ENCODE data around the gene TARM1. TPM values are rescaled to one million over a fixed set of nuclear protein-coding genes. Genes with fewer than 3 reads are reported as not detected.

TARM1 gene
- total RNA-seq, 5 donors from 2014 or later (not counting 1 experiment from before 2014, with no cell fraction given), result not detected

DNA sequence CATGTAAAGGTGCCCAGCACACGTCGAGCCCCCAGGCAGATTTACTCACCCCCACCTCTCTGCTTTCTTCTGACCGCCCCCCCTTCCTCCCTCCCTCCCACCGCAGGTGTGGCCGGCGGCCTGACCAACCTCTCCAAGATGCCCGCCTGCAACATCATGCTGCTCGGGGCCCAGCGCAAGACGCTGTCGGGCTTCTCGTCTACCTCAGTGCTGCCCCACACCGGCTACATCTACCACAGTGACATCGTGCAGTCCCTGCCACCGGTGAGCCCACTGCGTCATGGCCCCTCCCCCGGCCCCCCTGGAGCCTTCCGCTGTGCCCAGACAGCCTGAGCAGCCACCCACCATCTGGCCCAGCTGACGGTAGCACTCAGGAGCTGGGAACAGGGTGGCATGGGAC lies 43.2 kb upstream of the TARM1 start:
- Histone ChIP-seq H3K9me3 (no peaks in the 10 kb centered on the region), H3K4me3 (ENCODE audit: control insufficient read depth in 1 of 2, extremely low read depth in 1 of 2, low read length in 1 of 2) (no peak overlapping the region), H3K4me1 (ENCODE audit: control insufficient read depth in 1 of 2, extremely low read depth in 1 of 2, insufficient read depth in 2 of 2, low read length in 2 of 2) (no peaks in the 10 kb centered on the region), H3K36me3 (ENCODE audit: control insufficient read depth in 2 of 2, extremely low read depth in 1 of 2, insufficient read depth in 1 of 2, low read length in 1 of 2) (peaks cover 34 to 93% of the 10 kb centered on the region in 2 donors), H3K27ac (ENCODE audit: low read length) (no peak overlapping the region), H3K27me3 (replicated peaks in 1 of 2; ENCODE audit: control insufficient read depth in 2 of 2, extremely low read depth in 1 of 2, insufficient read depth in 2 of 2, low read length in 1 of 2) (no peaks in the 10 kb centered on the region)
- H3K4me1 Mint-ChIP-seq, result no peaks in the 10 kb centered on the region
- POLR2A ChIA-PET, result interaction anchor here in 1 of 2 donors (1.1 kb wide), 1 partner anchor 13 kb away, joined by 9 read pairs; the partner anchor contains the start of gene CNOT3
- no peaks in the 10 kb centered on the region for H3K9me3 Mint-ChIP-seq
- no peak overlapping the region for H3K4me3 Mint-ChIP-seq
- no peak overlapping the region for H3K27ac Mint-ChIP-seq
- CTCF ChIA-PET, result no interaction called here
- H3K36me3 Mint-ChIP-seq, result peaks cover 52% of the 10 kb centered on the region
- 98% methylated on average over 19 of the region's 19 CpGs for WGBS (ENCODE audit: insufficient coverage)
- no peak for DNase-seq
- no peaks in the 10 kb centered on the region for H3K27me3 Mint-ChIP-seq
- ATAC-seq (replicated peaks in 1 of 4), result no peak

DNA sequence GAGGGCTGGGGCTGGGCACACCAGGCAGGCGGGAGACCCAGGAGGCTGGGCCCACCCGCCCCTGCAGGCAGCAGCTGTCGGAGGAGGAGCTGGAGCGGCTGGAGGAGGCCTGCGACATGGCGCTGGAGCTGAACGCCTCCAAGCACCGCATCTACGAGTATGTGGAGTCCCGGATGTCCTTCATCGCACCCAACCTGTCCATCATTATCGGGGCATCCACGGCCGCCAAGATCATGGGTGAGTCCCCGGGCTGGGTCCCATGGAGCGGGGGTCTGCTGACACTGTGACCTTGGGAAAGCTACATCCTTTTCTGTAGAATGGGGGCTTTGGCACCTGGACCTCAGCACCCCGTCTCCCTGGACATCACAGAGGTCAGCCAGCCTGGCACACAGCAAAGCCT lies 42.5 kb upstream of the TARM1 start:
- Histone ChIP-seq H3K27me3 (replicated peaks in 1 of 2; ENCODE audit: control insufficient read depth in 2 of 2, extremely low read depth in 1 of 2, insufficient read depth in 2 of 2, low read length in 1 of 2) (no peaks in the 10 kb centered on the region), H3K27ac (ENCODE audit: low read length) (no peak overlapping the region), H3K36me3 (ENCODE audit: control insufficient read depth in 2 of 2, extremely low read depth in 1 of 2, insufficient read depth in 1 of 2, low read length in 1 of 2) (peaks cover 27 to 93% of the 10 kb centered on the region in 2 donors), H3K4me1 (ENCODE audit: control insufficient read depth in 1 of 2, extremely low read depth in 1 of 2, insufficient read depth in 2 of 2, low read length in 2 of 2) (no peaks in the 10 kb centered on the region), H3K9me3 (no peaks in the 10 kb centered on the region), H3K4me3 (ENCODE audit: control insufficient read depth in 1 of 2, extremely low read depth in 1 of 2, low read length in 1 of 2) (no peak overlapping the region)
- Mint-ChIP-seq H3K36me3 (peaks cover 51% of the 10 kb centered on the region), H3K27ac (no peak overlapping the region), H3K27me3 (no peaks in the 10 kb centered on the region), H3K9me3 (no peaks in the 10 kb centered on the region), H3K4me1 (no peaks in the 10 kb centered on the region), H3K4me3 (no peak overlapping the region)
- WGBS (ENCODE audit: insufficient coverage), result 94% methylated on average over 15 of the region's 17 CpGs
- DNase-seq (no peak), ATAC-seq (replicated peaks in 1 of 4) (no peak)
- POLR2A ChIA-PET, result no interaction called here
- CTCF ChIA-PET, result no interaction called here

DNA sequence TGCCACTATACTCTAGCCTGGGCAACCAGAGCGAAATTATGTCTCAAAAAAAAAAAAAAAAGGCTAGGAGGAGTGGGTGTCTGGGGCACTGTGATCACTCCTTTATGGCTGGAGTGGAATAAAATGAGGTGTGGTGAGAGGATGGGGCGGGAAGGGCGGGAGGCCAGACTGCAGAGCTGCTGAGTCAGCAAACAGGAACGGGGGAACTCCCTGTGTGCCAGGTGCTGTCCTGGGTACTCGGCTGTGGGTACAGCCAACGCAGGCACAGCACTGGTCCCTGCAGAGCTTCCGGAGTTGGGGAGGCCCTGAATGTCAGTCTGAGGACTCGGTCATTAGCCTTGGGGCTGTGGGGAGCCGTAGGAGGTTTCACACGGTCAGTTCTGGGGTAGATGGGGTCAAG lies 40.1 kb upstream of the TARM1 start:
- Mint-ChIP-seq H3K27me3 (no peaks in the 10 kb centered on the region), H3K36me3 (peaks cover 41% of the 10 kb centered on the region), H3K27ac (no peak overlapping the region), H3K9me3 (no peaks in the 10 kb centered on the region), H3K4me1 (peaks cover 8 to 17% (median 17%) of the 10 kb centered on the region in 3 donors), H3K4me3 (no peak overlapping the region)
- ChIA-PET POLR2A (no interaction called here), CTCF (interaction anchor here in 1 of 2 donors (0.7 kb wide), 1 partner anchor 1517 kb away, joined by 3 read pairs; no protein-coding TSS in a partner anchor)
- no peak overlapping the region for H3K27ac ChIP-seq (ENCODE audit: low read length)
- peaks cover 13 to 78% of the 10 kb centered on the region in 2 donors for H3K36me3 ChIP-seq (ENCODE audit: control insufficient read depth in 2 of 2, extremely low read depth in 1 of 2, insufficient read depth in 1 of 2, low read length in 1 of 2)
- ATAC-seq (replicated peaks in 1 of 4), result no peak
- H3K27me3 ChIP-seq (replicated peaks in 1 of 2; ENCODE audit: control insufficient read depth in 2 of 2, extremely low read depth in 1 of 2, insufficient read depth in 2 of 2, low read length in 1 of 2), result no peaks in the 10 kb centered on the region
- H3K4me1 ChIP-seq (ENCODE audit: control insufficient read depth in 1 of 2, extremely low read depth in 1 of 2, insufficient read depth in 2 of 2, low read length in 2 of 2), result peaks cover 3 to 9% of the 10 kb centered on the region in 2 experiments
- no peak for DNase-seq
- H3K4me3 ChIP-seq (ENCODE audit: control insufficient read depth in 1 of 2, extremely low read depth in 1 of 2, low read length in 1 of 2), result no peak overlapping the region
- no peaks in the 10 kb centered on the region for H3K9me3 ChIP-seq
- WGBS (ENCODE audit: insufficient coverage), result 90% methylated on average over 7 of the region's 10 CpGs

DNA sequence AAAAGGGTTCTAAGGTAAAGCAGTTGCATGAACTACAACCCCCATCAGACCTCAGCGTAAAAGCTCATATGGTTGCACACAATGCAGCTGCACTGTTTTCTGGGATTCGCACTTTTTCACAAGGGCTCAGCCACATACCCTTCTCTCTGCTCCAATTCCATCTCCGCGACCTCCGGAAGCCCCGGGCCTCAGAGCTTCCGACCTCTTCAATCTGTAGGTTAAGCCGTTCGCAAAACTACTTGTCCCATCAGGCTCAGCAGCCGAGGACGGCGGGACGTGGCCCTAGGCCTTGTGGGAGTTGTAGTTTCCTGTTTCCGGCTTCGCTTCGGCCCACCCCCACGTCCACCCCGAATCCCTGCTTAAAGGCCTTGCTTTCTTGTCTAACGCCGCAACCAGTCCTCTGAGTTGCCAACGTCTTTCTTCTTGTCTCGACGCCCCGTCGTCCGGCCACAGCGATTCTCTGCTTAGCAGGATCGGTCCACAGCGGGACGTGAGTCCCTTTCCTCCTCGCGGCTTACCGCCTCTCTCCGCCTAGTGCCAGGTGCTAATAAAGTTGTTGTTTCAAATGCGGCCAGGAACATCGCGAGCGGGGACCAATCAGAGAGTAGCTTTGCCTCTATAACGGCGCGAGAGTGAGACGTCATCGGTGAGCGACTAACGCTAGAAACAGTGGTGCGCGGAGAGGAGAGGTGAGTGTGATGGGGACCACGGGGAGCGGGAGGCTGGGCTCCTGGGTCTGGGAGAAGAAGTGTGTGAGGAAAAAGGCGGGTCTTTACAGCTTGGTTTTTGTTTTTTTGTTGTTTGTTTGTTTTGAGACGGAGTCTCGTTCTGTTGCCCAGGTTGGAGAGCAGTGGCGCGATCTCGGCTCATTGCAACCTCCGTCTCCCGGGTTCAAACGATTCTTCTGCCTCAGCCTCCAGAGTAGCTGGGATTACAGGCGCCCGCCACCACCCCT lies 34.2 kb upstream of the TARM1 start, which contains the start of the genes PRPF31 and TFPT:
PRPF31 (plus strand) TSS at position 646 of the 955 bp plus-strand sequence. CDS start 2,525 bp downstream, outside the sequence.
TFPT (minus strand) TSS at position 549 of the 955 bp plus-strand sequence; CDS start at position 161, 388 bp downstream.
- Mint-ChIP-seq H3K4me1 (peaks cover 32 to 44% (median 40%) of the 10 kb centered on the region in 3 donors), H3K27ac (peak within 1 kb of the TSS; percentile 86 to 98), H3K27me3 (no peaks in the 10 kb centered on the region), H3K4me3 (peak within 1 kb of the TSS; percentile 84 to 91 (median 89)), H3K36me3 (peaks cover 16% of the 10 kb centered on the region), H3K9me3 (no peaks in the 10 kb centered on the region)
- ChIA-PET POLR2A (interaction anchor here (0.5 to 1.4 kb wide), 5 partner anchors 21 to 85 kb away, joined by 3 to 6 read pairs (median 3); partner anchors contain the start of genes CNOT3 (in 1 of the 2), MBOAT7 (in 1 of the 2) and TSEN34 (in 1 of the 2)), CTCF (interaction anchor here in 1 of 2 donors (1.8 to 2.9 kb wide), 2 partner anchors 13 to 21 kb away, joined by 8 to 14 read pairs; partner anchors contain the start of genes CNOT3 and NDUFA3)
- H3K36me3 ChIP-seq (ENCODE audit: control insufficient read depth in 2 of 2, extremely low read depth in 1 of 2, insufficient read depth in 1 of 2, low read length in 1 of 2), result peaks cover 3 to 29% of the 10 kb centered on the region in 2 donors
- no peaks in the 10 kb centered on the region for H3K9me3 ChIP-seq
- H3K27ac ChIP-seq (ENCODE audit: low read length), result peak within 1 kb of the TSS; percentile 78
- H3K27me3 ChIP-seq (replicated peaks in 1 of 2; ENCODE audit: control insufficient read depth in 2 of 2, extremely low read depth in 1 of 2, insufficient read depth in 2 of 2, low read length in 1 of 2), result no peaks in the 10 kb centered on the region
- DNase-seq (peak; percentile 92 to 99 (median 95)), ATAC-seq (replicated peaks in 1 of 4) (peak; percentile 89 to 91 (median 90))
- peak within 1 kb of the TSS; percentile 82 to 98 for H3K4me3 ChIP-seq (ENCODE audit: control insufficient read depth in 1 of 2, extremely low read depth in 1 of 2, low read length in 1 of 2)
- under 1% methylated on average over 45 of the region's 60 CpGs for WGBS (ENCODE audit: insufficient coverage)
- peaks cover 3 to 35% of the 10 kb centered on the region in 2 experiments for H3K4me1 ChIP-seq (ENCODE audit: control insufficient read depth in 1 of 2, extremely low read depth in 1 of 2, insufficient read depth in 2 of 2, low read length in 2 of 2)

DNA sequence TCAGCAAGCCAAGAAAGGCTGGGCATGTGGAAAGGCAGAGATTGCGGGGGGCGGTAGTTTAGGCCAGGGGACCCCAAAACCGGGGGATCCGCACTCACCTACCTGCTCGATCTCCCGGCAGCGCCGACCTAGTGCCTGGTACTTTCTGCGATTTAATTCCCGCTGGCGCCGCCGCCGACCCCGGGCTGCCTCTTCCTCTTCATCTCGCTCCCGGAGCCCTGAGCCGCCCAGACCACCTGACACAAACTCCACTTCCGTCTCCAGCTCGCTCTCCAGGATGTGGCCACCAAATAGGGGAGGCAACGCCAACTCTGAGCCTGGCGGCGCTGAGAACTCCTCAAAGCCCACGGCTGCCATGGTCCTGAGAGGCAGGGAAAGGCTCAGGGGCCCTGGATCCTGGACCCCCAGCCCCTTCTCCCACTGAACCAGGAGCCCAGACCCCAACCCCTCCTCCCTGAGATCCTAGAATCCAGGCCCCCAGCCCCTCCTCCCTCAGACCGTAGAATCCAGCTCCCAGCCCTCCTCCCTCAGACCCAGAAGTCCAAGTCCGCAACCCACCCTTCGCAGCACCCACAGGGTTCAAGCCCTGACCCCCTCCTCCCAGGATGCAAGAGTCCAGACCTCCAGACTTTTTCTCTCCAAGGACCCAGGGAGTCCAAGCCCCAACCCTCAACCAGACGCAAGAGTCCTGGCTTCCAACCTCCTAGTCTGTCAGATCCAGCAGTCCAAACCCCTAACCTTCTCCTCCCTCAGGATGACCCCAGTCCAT lies 33.4 kb upstream of the TARM1 start:
- Mint-ChIP-seq H3K36me3 (peaks cover 11% of the 10 kb centered on the region), H3K4me1 (peaks cover 32 to 46% (median 40%) of the 10 kb centered on the region in 3 donors), H3K27me3 (no peaks in the 10 kb centered on the region), H3K4me3 (peak overlapping the region; percentile 84 to 91 (median 89)), H3K9me3 (no peaks in the 10 kb centered on the region), H3K27ac (peak overlapping the region; percentile 86 to 98)
- ChIA-PET CTCF (interaction anchor here in 1 of 2 donors (0.7 to 2.9 kb wide), 3 partner anchors 12 to 37 kb away, joined by 3 to 14 read pairs (median 8); partner anchors contain the start of genes CNOT3 and NDUFA3), POLR2A (interaction anchor here (1.2 to 1.4 kb wide), 3 partner anchors 23 to 76 kb away, joined by 3 to 6 read pairs (median 4); partner anchors contain the start of genes CNOT3 (in 1 of the 2), MBOAT7 (in 1 of the 2) and TSEN34 (in 1 of the 2))
- Histone ChIP-seq H3K36me3 (ENCODE audit: control insufficient read depth in 2 of 2, extremely low read depth in 1 of 2, insufficient read depth in 1 of 2, low read length in 1 of 2) (peaks cover 3 to 27% of the 10 kb centered on the region in 2 donors), H3K27me3 (replicated peaks in 1 of 2; ENCODE audit: control insufficient read depth in 2 of 2, extremely low read depth in 1 of 2, insufficient read depth in 2 of 2, low read length in 1 of 2) (no peaks in the 10 kb centered on the region), H3K9me3 (no peaks in the 10 kb centered on the region), H3K27ac (ENCODE audit: low read length) (peak overlapping the region; percentile 78), H3K4me3 (ENCODE audit: control insufficient read depth in 1 of 2, extremely low read depth in 1 of 2, low read length in 1 of 2) (peak overlapping the region; percentile 82 to 98), H3K4me1 (ENCODE audit: control insufficient read depth in 1 of 2, extremely low read depth in 1 of 2, insufficient read depth in 2 of 2, low read length in 2 of 2) (peaks cover 3 to 35% of the 10 kb centered on the region in 2 experiments)
- DNase-seq, result peak in 33 of 35 experiments; percentile 21 to 73 (median 42)
- WGBS (ENCODE audit: insufficient coverage), result 6% methylated on average over 28 of the region's 28 CpGs
- ATAC-seq (replicated peaks in 1 of 4), result peak; percentile 35 to 52 (median 44)

Measured in T-cell (primary cell).